GM23338 (cell line): Measurements from ENCODE around the gene UBN1. TPM values are rescaled to one million over a fixed set of nuclear protein-coding genes. Genes with fewer than 3 reads are reported as not detected.

Experiments used
- ATAC-seq: fragments of 200-7000 bp; cut with Tn5 transposase; 3 replicates; pipeline ENCODE4 v1.9.1; 2020
- DNase-seq: peaks from one replicate; pipeline ENCODE4 v3.0.0-alpha.2; 2015; ENCODE audit warnings: low spot score
- H2AFZ ChIP-seq: fragments of 200-600 bp; sonication (generic); 2 replicates; pipeline ENCODE4 v1.8.0; 2016; ENCODE audit warnings: antibody characterized with exemption, mild to moderate bottlenecking, moderate library complexity
- H3F3A ChIP-seq: fragments of 200-600 bp; sonication (generic); replicated peaks from 2 replicates; pipeline ENCODE4 v1.8.0; 2017; ENCODE audit warnings: antibody characterized with exemption, mixed run types, low read depth
- H3K27ac ChIP-seq: fragments of 200-600 bp; sonication (generic); 2 replicates; pipeline ENCODE4 v1.6.1; 2016; ENCODE audit warnings: low read depth
- H3K27me3 ChIP-seq: fragments of 200-600 bp; sonication (generic); 2 replicates; pipeline ENCODE4 v1.8.0; 2016; ENCODE audit warnings: mild to moderate bottlenecking, mixed run types, moderate library complexity; ENCODE audit not compliant: insufficient read depth
- H3K36me3 ChIP-seq: fragments of 200-600 bp; sonication (generic); 2 replicates; pipeline ENCODE4 v1.8.0; 2016; ENCODE audit warnings: mild to moderate bottlenecking; ENCODE audit not compliant: insufficient read depth
- H3K4me1 ChIP-seq: fragments of 200-600 bp; sonication (generic); 2 replicates; pipeline ENCODE4 v1.8.0; 2016; ENCODE audit warnings: mild to moderate bottlenecking, moderate library complexity; ENCODE audit not compliant: insufficient read depth
- H3K4me2 ChIP-seq: fragments of 200-600 bp; sonication (generic); 2 replicates; pipeline ENCODE4 v1.7.1; 2017; ENCODE audit warnings: mixed run types
- H3K4me3 ChIP-seq: fragments of 200-600 bp; sonication (generic); 2 replicates; pipeline ENCODE4 v1.6.1; 2016; ENCODE audit warnings: mixed run types
- H3K79me2 ChIP-seq: fragments of 200-600 bp; sonication (generic); replicated peaks from 2 replicates; pipeline ENCODE4 v1.8.0; 2017; ENCODE audit warnings: mild to moderate bottlenecking; ENCODE audit not compliant: insufficient read depth
- H3K9me2 ChIP-seq: fragments of 200-600 bp; sonication (generic); 2 replicates; pipeline ENCODE4 v1.8.0; 2017; ENCODE audit not compliant: insufficient read depth
- H4K20me1 ChIP-seq: fragments of 200-600 bp; sonication (generic); replicated peaks from 2 replicates; pipeline ENCODE4 v1.8.0; 2017; ENCODE audit warnings: mild to moderate bottlenecking; ENCODE audit not compliant: insufficient read depth
- H3K27ac Mint-ChIP-seq: 2 replicates; pipeline ENCODE4 v1.8.0; 2020; ENCODE audit warnings: inconsistent platforms, mild to moderate bottlenecking, moderate library complexity, mixed read lengths
- H3K27me3 Mint-ChIP-seq: 3 replicates; pipeline ENCODE4 v1.8.0; 2022; ENCODE audit warnings: low read depth, mild to moderate bottlenecking, moderate library complexity, mixed read lengths, inconsistent platforms; ENCODE audit not compliant: insufficient read depth, poor library complexity
- H3K36me3 Mint-ChIP-seq: 3 replicates; pipeline ENCODE4 v1.8.0; 2021; ENCODE audit warnings: low read depth, mild to moderate bottlenecking, inconsistent platforms, moderate library complexity, mixed read lengths
- H3K4me1 Mint-ChIP-seq: 3 replicates; pipeline ENCODE4 v1.8.0; 2020; ENCODE audit warnings: mild to moderate bottlenecking, inconsistent platforms, mixed read lengths
- H3K4me3 Mint-ChIP-seq: 3 replicates; pipeline ENCODE4 v1.8.0; 2021; ENCODE audit warnings: moderate library complexity, mild to moderate bottlenecking, inconsistent platforms, mixed read lengths
- H3K9me3 Mint-ChIP-seq: 3 replicates; pipeline ENCODE4 v1.8.0; 2020; ENCODE audit warnings: moderate library complexity, mild to moderate bottlenecking, inconsistent platforms, mixed read lengths
- CREB1 ChIP-seq: fragments of 250-450 bp; sonication (Bioruptor Pico); IDR thresholded peaks from 2 replicates; pipeline ENCODE4 v1.5.0; 2020; ENCODE audit warnings: low read depth, mild to moderate bottlenecking, moderate library complexity
- EZH2 ChIP-seq: fragments of 200-600 bp; sonication (generic); IDR thresholded peaks from one replicate; pipeline ENCODE4 v1.8.0; 2017; ENCODE audit warnings: antibody characterized with exemption, mild to moderate bottlenecking, low read depth; ENCODE audit not compliant: unreplicated experiment
- EZH2phosphoT487 ChIP-seq: fragments of 200-600 bp; sonication (generic); IDR thresholded peaks from one replicate; pipeline ENCODE4 v1.8.1; 2018; ENCODE audit warnings: antibody characterized with exemption; ENCODE audit not compliant: unreplicated experiment
- JUNB ChIP-seq: IDR thresholded peaks from one replicate; pipeline ENCODE4 v1.6.1; 2016; ENCODE audit warnings: antibody characterized with exemption; ENCODE audit not compliant: unreplicated experiment
- NANOG ChIP-seq: IDR thresholded peaks from 2 replicates; pipeline ENCODE4 v1.6.1; 2016; ENCODE audit warnings: antibody characterized with exemption, borderline replicate concordance
- POLR2AphosphoS5 ChIP-seq: IDR thresholded peaks from 2 replicates; pipeline ENCODE4 v1.6.1; 2016; ENCODE audit warnings: antibody characterized with exemption, low read depth
- STAT1 ChIP-seq: IDR thresholded peaks from one replicate; pipeline ENCODE4 v1.6.1; 2016; ENCODE audit warnings: antibody characterized with exemption; ENCODE audit not compliant: unreplicated experiment
- ZNF114 ChIP-seq: fragments of 250-450 bp; sonication (Bioruptor Pico); IDR thresholded peaks from 2 replicates; pipeline ENCODE4 v1.5.0; 2020; ENCODE audit warnings: mild to moderate bottlenecking, moderate library complexity
- ZNF331 ChIP-seq: fragments of 250-450 bp; sonication (Bioruptor Pico); IDR thresholded peaks from 2 replicates; pipeline ENCODE4 v1.5.0; 2020; ENCODE audit warnings: low read depth, mild to moderate bottlenecking, moderate library complexity
- polyA plus RNA-seq: library from polyadenylated mRNA; unstranded; fragments of >200 nt; fragmentation: Nextera tagmentation; extraction: Ambion mirVana; gene quantifications from 2 replicates; pipeline ENCODE4 v1.2.1, GENCODE V29; 2016
- total RNA-seq: library from RNA; depleted of rRNA; stranded (reverse); fragments of >200 nt; shearing (Covaris generic); gene quantifications from 2 replicates; pipeline ENCODE4 v1.2.3, GENCODE V29; 2014
- TF ChIP-seq, protein P1 (sequence below): fragments of 250-450 bp; sonication (Bioruptor Pico); IDR thresholded peaks from 2 replicates; pipeline ENCODE4 v1.5.0; 2020; ENCODE audit warnings: mild to moderate bottlenecking, moderate library complexity
- TF ChIP-seq, protein P2 (sequence below): IDR thresholded peaks from one replicate; pipeline ENCODE4 v1.6.1; 2018; ENCODE audit warnings: antibody characterized with exemption; ENCODE audit not compliant: unreplicated experiment
- TF ChIP-seq, protein P3 (sequence below): IDR thresholded peaks from 2 replicates; pipeline ENCODE4 v1.6.1; 2016; ENCODE audit warnings: antibody characterized with exemption
- TF ChIP-seq, protein P4 (sequence below), 2 experiments: fragments of 200-600 bp in 1 of 2; sonication (generic) in 1 of 2; conservative IDR thresholded peaks; 2 replicates each; pipeline versions ENCODE4 v1.5.1 to v1.6.1; 2016 to 2017; ENCODE audit warnings: antibody characterized with exemption in 2 of 2, low read depth in 2 of 2, mild to moderate bottlenecking in 2 of 2, moderate library complexity in 1 of 2

Gene UBN1
- total and polyA plus RNA-seq, 2 experiments from 2014 or later = 18.3 to 46.8 TPM

DNA sequence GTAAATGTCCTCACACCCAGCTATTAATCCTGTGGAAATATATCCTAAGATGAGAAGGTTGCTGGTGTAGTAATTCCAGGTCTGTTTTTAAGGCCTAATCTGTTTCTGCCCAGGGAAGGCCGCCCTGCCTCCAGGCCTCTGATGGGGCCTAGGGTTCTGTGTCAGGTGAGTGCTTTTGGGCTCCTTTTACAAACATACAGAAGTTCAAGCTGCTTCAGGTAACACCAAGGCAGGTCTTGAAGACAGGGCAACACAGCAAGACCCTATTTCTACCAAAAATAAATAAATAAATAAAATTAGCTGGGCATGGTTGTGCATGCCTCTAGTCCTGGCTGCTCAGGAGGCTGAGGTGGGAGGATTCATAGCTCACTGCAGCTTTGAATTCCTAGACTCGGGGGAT is 80.4 kb downstream of the UBN1 start:
- TF ChIP-seq, protein P1, sequence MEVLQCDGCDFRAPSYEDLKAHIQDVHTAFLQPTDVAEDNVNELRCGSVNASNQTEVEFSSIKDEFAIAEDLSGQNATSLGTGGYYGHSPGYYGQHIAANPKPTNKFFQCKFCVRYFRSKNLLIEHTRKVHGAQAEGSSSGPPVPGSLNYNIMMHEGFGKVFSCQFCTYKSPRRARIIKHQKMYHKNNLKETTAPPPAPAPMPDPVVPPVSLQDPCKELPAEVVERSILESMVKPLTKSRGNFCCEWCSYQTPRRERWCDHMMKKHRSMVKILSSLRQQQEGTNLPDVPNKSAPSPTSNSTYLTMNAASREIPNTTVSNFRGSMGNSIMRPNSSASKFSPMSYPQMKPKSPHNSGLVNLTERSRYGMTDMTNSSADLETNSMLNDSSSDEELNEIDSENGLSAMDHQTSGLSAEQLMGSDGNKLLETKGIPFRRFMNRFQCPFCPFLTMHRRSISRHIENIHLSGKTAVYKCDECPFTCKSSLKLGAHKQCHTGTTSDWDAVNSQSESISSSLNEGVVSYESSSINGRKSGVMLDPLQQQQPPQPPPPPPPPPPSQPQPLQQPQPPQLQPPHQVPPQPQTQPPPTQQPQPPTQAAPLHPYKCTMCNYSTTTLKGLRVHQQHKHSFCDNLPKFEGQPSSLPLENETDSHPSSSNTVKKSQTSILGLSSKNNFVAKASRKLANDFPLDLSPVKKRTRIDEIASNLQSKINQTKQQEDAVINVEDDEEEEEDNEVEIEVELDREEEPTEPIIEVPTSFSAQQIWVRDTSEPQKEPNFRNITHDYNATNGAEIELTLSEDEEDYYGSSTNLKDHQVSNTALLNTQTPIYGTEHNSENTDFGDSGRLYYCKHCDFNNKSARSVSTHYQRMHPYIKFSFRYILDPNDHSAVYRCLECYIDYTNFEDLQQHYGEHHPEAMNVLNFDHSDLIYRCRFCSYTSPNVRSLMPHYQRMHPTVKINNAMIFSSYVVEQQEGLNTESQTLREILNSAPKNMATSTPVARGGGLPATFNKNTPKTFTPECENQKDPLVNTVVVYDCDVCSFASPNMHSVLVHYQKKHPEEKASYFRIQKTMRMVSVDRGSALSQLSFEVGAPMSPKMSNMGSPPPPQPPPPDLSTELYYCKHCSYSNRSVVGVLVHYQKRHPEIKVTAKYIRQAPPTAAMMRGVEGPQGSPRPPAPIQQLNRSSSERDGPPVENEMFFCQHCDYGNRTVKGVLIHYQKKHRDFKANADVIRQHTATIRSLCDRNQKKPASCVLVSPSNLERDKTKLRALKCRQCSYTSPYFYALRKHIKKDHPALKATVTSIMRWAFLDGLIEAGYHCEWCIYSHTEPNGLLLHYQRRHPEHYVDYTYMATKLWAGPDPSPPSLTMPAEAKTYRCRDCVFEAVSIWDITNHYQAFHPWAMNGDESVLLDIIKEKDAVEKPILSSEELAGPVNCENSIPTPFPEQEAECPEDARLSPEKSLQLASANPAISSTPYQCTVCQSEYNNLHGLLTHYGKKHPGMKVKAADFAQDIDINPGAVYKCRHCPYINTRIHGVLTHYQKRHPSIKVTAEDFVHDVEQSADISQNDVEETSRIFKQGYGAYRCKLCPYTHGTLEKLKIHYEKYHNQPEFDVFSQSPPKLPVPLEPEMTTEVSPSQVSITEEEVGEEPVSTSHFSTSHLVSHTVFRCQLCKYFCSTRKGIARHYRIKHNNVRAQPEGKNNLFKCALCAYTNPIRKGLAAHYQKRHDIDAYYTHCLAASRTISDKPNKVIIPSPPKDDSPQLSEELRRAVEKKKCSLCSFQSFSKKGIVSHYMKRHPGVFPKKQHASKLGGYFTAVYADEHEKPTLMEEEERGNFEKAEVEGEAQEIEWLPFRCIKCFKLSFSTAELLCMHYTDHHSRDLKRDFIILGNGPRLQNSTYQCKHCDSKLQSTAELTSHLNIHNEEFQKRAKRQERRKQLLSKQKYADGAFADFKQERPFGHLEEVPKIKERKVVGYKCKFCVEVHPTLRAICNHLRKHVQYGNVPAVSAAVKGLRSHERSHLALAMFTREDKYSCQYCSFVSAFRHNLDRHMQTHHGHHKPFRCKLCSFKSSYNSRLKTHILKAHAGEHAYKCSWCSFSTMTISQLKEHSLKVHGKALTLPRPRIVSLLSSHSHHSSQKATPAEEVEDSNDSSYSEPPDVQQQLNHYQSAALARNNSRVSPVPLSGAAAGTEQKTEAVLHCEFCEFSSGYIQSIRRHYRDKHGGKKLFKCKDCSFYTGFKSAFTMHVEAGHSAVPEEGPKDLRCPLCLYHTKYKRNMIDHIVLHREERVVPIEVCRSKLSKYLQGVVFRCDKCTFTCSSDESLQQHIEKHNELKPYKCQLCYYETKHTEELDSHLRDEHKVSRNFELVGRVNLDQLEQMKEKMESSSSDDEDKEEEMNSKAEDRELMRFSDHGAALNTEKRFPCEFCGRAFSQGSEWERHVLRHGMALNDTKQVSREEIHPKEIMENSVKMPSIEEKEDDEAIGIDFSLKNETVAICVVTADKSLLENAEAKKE = no peak
- TF ChIP-seq, protein P2, sequence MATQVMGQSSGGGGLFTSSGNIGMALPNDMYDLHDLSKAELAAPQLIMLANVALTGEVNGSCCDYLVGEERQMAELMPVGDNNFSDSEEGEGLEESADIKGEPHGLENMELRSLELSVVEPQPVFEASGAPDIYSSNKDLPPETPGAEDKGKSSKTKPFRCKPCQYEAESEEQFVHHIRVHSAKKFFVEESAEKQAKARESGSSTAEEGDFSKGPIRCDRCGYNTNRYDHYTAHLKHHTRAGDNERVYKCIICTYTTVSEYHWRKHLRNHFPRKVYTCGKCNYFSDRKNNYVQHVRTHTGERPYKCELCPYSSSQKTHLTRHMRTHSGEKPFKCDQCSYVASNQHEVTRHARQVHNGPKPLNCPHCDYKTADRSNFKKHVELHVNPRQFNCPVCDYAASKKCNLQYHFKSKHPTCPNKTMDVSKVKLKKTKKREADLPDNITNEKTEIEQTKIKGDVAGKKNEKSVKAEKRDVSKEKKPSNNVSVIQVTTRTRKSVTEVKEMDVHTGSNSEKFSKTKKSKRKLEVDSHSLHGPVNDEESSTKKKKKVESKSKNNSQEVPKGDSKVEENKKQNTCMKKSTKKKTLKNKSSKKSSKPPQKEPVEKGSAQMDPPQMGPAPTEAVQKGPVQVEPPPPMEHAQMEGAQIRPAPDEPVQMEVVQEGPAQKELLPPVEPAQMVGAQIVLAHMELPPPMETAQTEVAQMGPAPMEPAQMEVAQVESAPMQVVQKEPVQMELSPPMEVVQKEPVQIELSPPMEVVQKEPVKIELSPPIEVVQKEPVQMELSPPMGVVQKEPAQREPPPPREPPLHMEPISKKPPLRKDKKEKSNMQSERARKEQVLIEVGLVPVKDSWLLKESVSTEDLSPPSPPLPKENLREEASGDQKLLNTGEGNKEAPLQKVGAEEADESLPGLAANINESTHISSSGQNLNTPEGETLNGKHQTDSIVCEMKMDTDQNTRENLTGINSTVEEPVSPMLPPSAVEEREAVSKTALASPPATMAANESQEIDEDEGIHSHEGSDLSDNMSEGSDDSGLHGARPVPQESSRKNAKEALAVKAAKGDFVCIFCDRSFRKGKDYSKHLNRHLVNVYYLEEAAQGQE = no peak
- TF ChIP-seq STAT1 = no peak
- no peak for TF ChIP-seq NANOG
- TF ChIP-seq CREB1 (CRISPR knock-in tag) = no peak
- no peak for TF ChIP-seq EZH2phosphoT487
- TF ChIP-seq, protein P3, sequence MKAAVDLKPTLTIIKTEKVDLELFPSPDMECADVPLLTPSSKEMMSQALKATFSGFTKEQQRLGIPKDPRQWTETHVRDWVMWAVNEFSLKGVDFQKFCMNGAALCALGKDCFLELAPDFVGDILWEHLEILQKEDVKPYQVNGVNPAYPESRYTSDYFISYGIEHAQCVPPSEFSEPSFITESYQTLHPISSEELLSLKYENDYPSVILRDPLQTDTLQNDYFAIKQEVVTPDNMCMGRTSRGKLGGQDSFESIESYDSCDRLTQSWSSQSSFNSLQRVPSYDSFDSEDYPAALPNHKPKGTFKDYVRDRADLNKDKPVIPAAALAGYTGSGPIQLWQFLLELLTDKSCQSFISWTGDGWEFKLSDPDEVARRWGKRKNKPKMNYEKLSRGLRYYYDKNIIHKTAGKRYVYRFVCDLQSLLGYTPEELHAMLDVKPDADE = no peak
- no peak for TF ChIP-seq POLR2AphosphoS5
- TF ChIP-seq JUNB = no peak
- TF ChIP-seq ZNF331 (CRISPR knock-in tag) = no peak
- TF ChIP-seq, protein P4, sequence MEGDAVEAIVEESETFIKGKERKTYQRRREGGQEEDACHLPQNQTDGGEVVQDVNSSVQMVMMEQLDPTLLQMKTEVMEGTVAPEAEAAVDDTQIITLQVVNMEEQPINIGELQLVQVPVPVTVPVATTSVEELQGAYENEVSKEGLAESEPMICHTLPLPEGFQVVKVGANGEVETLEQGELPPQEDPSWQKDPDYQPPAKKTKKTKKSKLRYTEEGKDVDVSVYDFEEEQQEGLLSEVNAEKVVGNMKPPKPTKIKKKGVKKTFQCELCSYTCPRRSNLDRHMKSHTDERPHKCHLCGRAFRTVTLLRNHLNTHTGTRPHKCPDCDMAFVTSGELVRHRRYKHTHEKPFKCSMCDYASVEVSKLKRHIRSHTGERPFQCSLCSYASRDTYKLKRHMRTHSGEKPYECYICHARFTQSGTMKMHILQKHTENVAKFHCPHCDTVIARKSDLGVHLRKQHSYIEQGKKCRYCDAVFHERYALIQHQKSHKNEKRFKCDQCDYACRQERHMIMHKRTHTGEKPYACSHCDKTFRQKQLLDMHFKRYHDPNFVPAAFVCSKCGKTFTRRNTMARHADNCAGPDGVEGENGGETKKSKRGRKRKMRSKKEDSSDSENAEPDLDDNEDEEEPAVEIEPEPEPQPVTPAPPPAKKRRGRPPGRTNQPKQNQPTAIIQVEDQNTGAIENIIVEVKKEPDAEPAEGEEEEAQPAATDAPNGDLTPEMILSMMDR (conservative IDR thresholded peaks at IDR 0.05; ENCODE audit: low read depth in 2 of 2) = no peak
- no peak for TF ChIP-seq EZH2
- TF ChIP-seq ZNF114 (CRISPR knock-in tag) = no peak
- peaks cover 21% of the 10 kb centered on the region for H3K36me3 Mint-ChIP-seq
- peaks cover 7% of the 10 kb centered on the region for H3K27me3 Mint-ChIP-seq
- Histone ChIP-seq H2AFZ (no peak overlapping the region), H3K79me2 (peaks cover 17% of the 10 kb centered on the region), H3K27me3 (no peaks in the 10 kb centered on the region), H3K9me2 (no peaks in the 10 kb centered on the region), H3K4me1 (no peaks in the 10 kb centered on the region), H3K4me2 (no peak overlapping the region), H3K27ac (no peak overlapping the region), H4K20me1 (0 out of 2 replicates have a peak, but pooled peaks cover 6% of the 10 kb centered on the region), H3K4me3 (no peak overlapping the region), H3F3A (no peaks in the 10 kb centered on the region), H3K36me3 (no peaks in the 10 kb centered on the region)
- ATAC-seq (no peak), DNase-seq (no peak)
- H3K4me3 Mint-ChIP-seq = no peak overlapping the region
- H3K4me1 Mint-ChIP-seq = peaks cover 20% of the 10 kb centered on the region
- peaks cover 13% of the 10 kb centered on the region for H3K9me3 Mint-ChIP-seq
- H3K27ac Mint-ChIP-seq = no peak overlapping the region
